Measurements from ENCODE around the gene LBH.

GRCh38 chr2:30273574-30273929, 42.2 kb downstream of the LBH start:
- TF ChIP-seq CTCF (conservative IDR thresholded peaks at IDR 0.05; ENCODE audit: low read depth, low read length) (no peak), EZH2 (IDR thresholded peaks at IDR 0.05; ENCODE audit: low read length, unreplicated experiment) (no peak)
